Astrocyte (in vitro differentiated cells and primary cell): Measurements from ENCODE around the gene LRRC15.

Experiments
- EZH2 ChIP-seq: IDR thresholded peaks from 2 replicates; pipeline ENCODE4 v1.6.1; 2012; ENCODE audit warnings: mild to moderate bottlenecking, low read length, inconsistent platforms; ENCODE audit not compliant: insufficient read depth
- TF ChIP-seq, protein P1 (sequence below): IDR thresholded peaks from 2 replicates; pipeline ENCODE4 v1.5.1; 2011; ENCODE audit warnings: low read depth, mild to moderate bottlenecking, inconsistent platforms, low read length, moderate library complexity; ENCODE audit not compliant: insufficient read depth

DNA sequence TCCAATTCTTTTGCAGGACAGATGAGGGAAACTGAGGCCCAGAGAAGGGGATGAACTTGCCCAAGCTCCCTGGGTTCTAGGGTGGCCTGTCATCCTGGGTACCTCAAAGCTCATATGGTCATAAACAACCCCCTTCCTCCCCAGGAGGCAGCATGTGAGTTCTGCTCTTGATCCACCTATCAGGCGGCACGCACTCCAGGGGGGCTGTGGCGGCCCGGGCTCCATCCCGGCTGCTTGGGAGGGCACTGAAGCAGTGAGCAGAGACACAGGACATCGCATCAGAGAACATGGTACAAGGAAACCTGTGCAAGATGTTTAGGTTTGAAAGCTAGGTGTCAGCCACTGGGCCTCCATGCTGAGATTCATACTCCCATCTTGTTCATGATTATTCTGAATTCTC, 52.6 kb downstream of the LRRC15 start:
- TF ChIP-seq, protein P1, sequence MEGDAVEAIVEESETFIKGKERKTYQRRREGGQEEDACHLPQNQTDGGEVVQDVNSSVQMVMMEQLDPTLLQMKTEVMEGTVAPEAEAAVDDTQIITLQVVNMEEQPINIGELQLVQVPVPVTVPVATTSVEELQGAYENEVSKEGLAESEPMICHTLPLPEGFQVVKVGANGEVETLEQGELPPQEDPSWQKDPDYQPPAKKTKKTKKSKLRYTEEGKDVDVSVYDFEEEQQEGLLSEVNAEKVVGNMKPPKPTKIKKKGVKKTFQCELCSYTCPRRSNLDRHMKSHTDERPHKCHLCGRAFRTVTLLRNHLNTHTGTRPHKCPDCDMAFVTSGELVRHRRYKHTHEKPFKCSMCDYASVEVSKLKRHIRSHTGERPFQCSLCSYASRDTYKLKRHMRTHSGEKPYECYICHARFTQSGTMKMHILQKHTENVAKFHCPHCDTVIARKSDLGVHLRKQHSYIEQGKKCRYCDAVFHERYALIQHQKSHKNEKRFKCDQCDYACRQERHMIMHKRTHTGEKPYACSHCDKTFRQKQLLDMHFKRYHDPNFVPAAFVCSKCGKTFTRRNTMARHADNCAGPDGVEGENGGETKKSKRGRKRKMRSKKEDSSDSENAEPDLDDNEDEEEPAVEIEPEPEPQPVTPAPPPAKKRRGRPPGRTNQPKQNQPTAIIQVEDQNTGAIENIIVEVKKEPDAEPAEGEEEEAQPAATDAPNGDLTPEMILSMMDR, result no peak
- no peak for TF ChIP-seq EZH2
